ENCODE measurements around the gene CHSY1.

GRCh38 chr15:101162701-101163483 lies 89.0 kb downstream of the CHSY1 start:
- TF ChIP-seq CTCF (IDR thresholded peaks at IDR 0.05; ENCODE audit: low read depth, low read length) (no peak), EZH2phosphoT487 (IDR thresholded peaks at IDR 0.05; ENCODE audit: low read depth) (no peak)
